ENCODE data around the gene GAA. TPM values are rescaled to one million over a fixed set of nuclear protein-coding genes. Genes with fewer than 3 reads are reported as not detected.

The GAA gene
- total RNA-seq, 1 experiment from 2014 or later, result 30.3 TPM

- WGBS (ENCODE audit: extremely low coverage, insufficient read length, low lambda C conversion rate), result no CpG with 5 or more reads among the region's 6 CpGs
- no peak overlapping the region for H2BK15ac ChIP-seq (ENCODE audit: low read depth, low read length)
- H3K4me1 Mint-ChIP-seq, result peaks cover 13 to 38% of the 10 kb centered on the region in 2 experiments
Observed at GRCh38 chr17:80122926-80123505, 21.6 kb downstream of the GAA start.

More at GRCh38 chr17:80122926-80123505, 21.6 kb downstream of the GAA start:
- peak; percentile 35 for DNase-seq
- Histone ChIP-seq H3K27me3 (ENCODE audit: insufficient read depth, low read length) (no peaks in the 10 kb centered on the region), H3K4ac (ENCODE audit: low read depth, low read length) (no peak overlapping the region), H3T11ph (ENCODE audit: low read length) (no peak overlapping the region), H2AFZ (ENCODE audit: low read length) (no peak overlapping the region), H2BK5ac (ENCODE audit: insufficient read length, low read length) (no peak overlapping the region), H2AK5ac (ENCODE audit: insufficient read length, low read length) (no peak overlapping the region), H3K4me1 (ENCODE audit: insufficient read depth, low read length) (peaks cover 9% of the 10 kb centered on the region; the same call in 1 of the 2 replicates), H3K79me2 (ENCODE audit: insufficient read depth, low read length) (no peaks in the 10 kb centered on the region), H3K79me1 (ENCODE audit: insufficient read depth, low read depth, low read length, poor library complexity, severe bottlenecking) (no peaks in the 10 kb centered on the region), H2BK20ac (ENCODE audit: low read depth, low read length, poor library complexity, severe bottlenecking) (no peak overlapping the region), H3K23me2 (ENCODE audit: insufficient read length, low read depth, low read length, poor library complexity, severe bottlenecking) (no peaks in the 10 kb centered on the region), H2BK120ac (ENCODE audit: low read depth, low read length, poor library complexity, severe bottlenecking) (no peak overlapping the region), H4K20me1 (ENCODE audit: control insufficient read depth, insufficient read depth, insufficient read length) (no peaks in the 10 kb centered on the region), H3K4me2 (ENCODE audit: insufficient read depth, insufficient read length, low read length) (no peak overlapping the region), H3K27ac (ENCODE audit: insufficient read length, low read depth, low read length) (no peak overlapping the region), H4K5ac (ENCODE audit: insufficient read length, low read depth, low read length) (no peak overlapping the region), H2BK12ac (ENCODE audit: insufficient read length, low read depth, low read length) (no peak overlapping the region), H3K23ac (ENCODE audit: insufficient read length, low read depth, low read length) (no peak overlapping the region), H3K56ac (ENCODE audit: insufficient read length, low read depth, low read length) (no peak overlapping the region), H3K9ac (ENCODE audit: extremely low read depth, insufficient read length, low read length) (no peak overlapping the region), H3K9me3 (ENCODE audit: control insufficient read depth, low read depth, low read length) (no peaks in the 10 kb centered on the region), H3K14ac (ENCODE audit: insufficient read depth, low read length) (no peak overlapping the region), H4K8ac (replicated peaks; ENCODE audit: insufficient read length, low read depth, low read length) (no peak overlapping the region), H4K91ac (ENCODE audit: insufficient read length, low read depth, low read length) (no peak overlapping the region), H3K18ac (ENCODE audit: insufficient read length, low read depth, low read length) (peak overlapping the region; percentile 34)
- H3K27me3 Mint-ChIP-seq (ENCODE audit: low read depth), result peaks cover 3% of the 10 kb centered on the region; the same call in 1 of the 2 replicates
- H3K36me3 Mint-ChIP-seq (ENCODE audit: insufficient read depth in 1 of 3, low read depth in 3 of 3), result peaks cover 0 to 5% (median 0%) of the 10 kb centered on the region in 3 experiments; a peak in 2 of 7 replicates
- H3K27ac Mint-ChIP-seq, result no peak overlapping the region
- H3K4me3 Mint-ChIP-seq, result no peak overlapping the region
- no peak for TF ChIP-seq CTCF (conservative IDR thresholded peaks at IDR 0.05)
- H3K9me3 Mint-ChIP-seq, result no peaks in the 10 kb centered on the region

Data from H9 (cell line).